T-cell (primary cell): ENCODE data around the gene BRI3. TPM values are rescaled to one million over a fixed set of nuclear protein-coding genes. Genes with fewer than 3 reads are reported as not detected.

ENCODE experiments used
- ATAC-seq, 4 experiments: fragments of 200-7000 bp in 3 of 4; fragments of 150-1000 bp in 1 of 4; cut with Tn5 transposase; replicated peaks in 1 of 4; 1 replicate in 3 of 4; 2 replicates in 1 of 4; pipeline ENCODE4 v1.10.0; 2021; ENCODE audit warnings: moderate library complexity in 3 of 4, mild to moderate bottlenecking in 2 of 4, moderate number of reproducible peaks in 1 of 4
- CTCF ChIA-PET, 2 donors: fragments of 300-600 bp; sonication (Branson Sonifier 250); formaldehyde crosslinking; loops; one replicate each; lab custom pipeline; 2022; ENCODE audit warnings: antibody characterized with exemption in 2 of 2; lab: Charles Lee
- POLR2A ChIA-PET, 2 donors: fragments of 300-600 bp; sonication (Branson Sonifier 250); formaldehyde crosslinking; loops; one replicate each; lab custom pipeline; 2022; ENCODE audit warnings: antibody characterized with exemption in 2 of 2; lab: Charles Lee
- DNase-seq, 35 experiments: peaks; one replicate each; pipeline versions ENCODE4 v3.0.0 to v3.0.0-alpha.2; 2013 to 2023
- H3K27ac ChIP-seq: one replicate; pipeline ENCODE4 v1.5.1; 2013; ENCODE audit warnings: low read length
- H3K27me3 ChIP-seq, 2 experiments: replicated peaks in 1 of 2; 1 replicate in 1 of 2; 2 replicates in 1 of 2; pipeline versions ENCODE4 v1.6.1 to v1.7.0; 2013; ENCODE audit warnings: low read length in 1 of 2, mixed read lengths in 1 of 2; ENCODE audit not compliant: control insufficient read depth in 2 of 2, insufficient read depth in 2 of 2; ENCODE audit errors: extremely low read depth in 1 of 2
- H3K36me3 ChIP-seq, 2 donors: 1 replicate in 1 of 2; 2 replicates in 1 of 2; pipeline versions ENCODE4 v1.6.1 to v1.7.0; 2013; ENCODE audit warnings: low read length in 1 of 2; ENCODE audit not compliant: control insufficient read depth in 2 of 2, insufficient read depth in 1 of 2; ENCODE audit errors: extremely low read depth in 1 of 2
- H3K4me1 ChIP-seq, 2 experiments: 1 replicate in 1 of 2; 2 replicates in 1 of 2; pipeline versions ENCODE4 v1.6.1 to v1.7.0; 2013; ENCODE audit warnings: low read length in 2 of 2, mixed read lengths in 1 of 2; ENCODE audit not compliant: insufficient read depth in 2 of 2, control insufficient read depth in 1 of 2; ENCODE audit errors: extremely low read depth in 1 of 2
- H3K4me3 ChIP-seq, 2 donors: 1 replicate in 1 of 2; 2 replicates in 1 of 2; pipeline versions ENCODE4 v1.5.1 to v1.7.0; 2013; ENCODE audit warnings: mild to moderate bottlenecking in 2 of 2, low read length in 1 of 2, moderate library complexity in 1 of 2; ENCODE audit not compliant: control insufficient read depth in 1 of 2; ENCODE audit errors: extremely low read depth in 1 of 2
- H3K9me3 ChIP-seq: 2 replicates; pipeline ENCODE4 v1.7.0; 2013
- H3K27ac Mint-ChIP-seq, 2 donors: one replicate each; pipeline ENCODE4 v1.8.0; 2020 to 2021; ENCODE audit warnings: mild to moderate bottlenecking in 2 of 2, mixed read lengths in 2 of 2
- H3K27me3 Mint-ChIP-seq, 2 donors: one replicate each; pipeline ENCODE4 v1.8.0; 2021 to 2022; ENCODE audit warnings: mixed read lengths in 2 of 2
- H3K36me3 Mint-ChIP-seq: one replicate; pipeline ENCODE4 v1.8.0; 2021; ENCODE audit warnings: mixed read lengths
- H3K4me1 Mint-ChIP-seq, 3 donors: one replicate each; pipeline ENCODE4 v1.8.0; 2020 to 2022; ENCODE audit warnings: mixed read lengths in 3 of 3, mild to moderate bottlenecking in 1 of 3
- H3K4me3 Mint-ChIP-seq, 3 donors: one replicate each; pipeline ENCODE4 v1.8.0; 2020 to 2022; ENCODE audit warnings: mild to moderate bottlenecking in 3 of 3, mixed read lengths in 3 of 3, moderate library complexity in 3 of 3
- H3K9me3 Mint-ChIP-seq, 3 donors: one replicate each; pipeline ENCODE4 v1.8.0; 2020 to 2022; ENCODE audit warnings: mixed read lengths in 3 of 3
- WGBS: methylation state at CpG from one replicate; pipeline ENCODE4 v1.1.5; 2013; ENCODE audit warnings: missing lambda C conversion rate; ENCODE audit not compliant: insufficient coverage; 5-methylcytosine and 5-hydroxymethylcytosine counted together
- total RNA-seq, 35 experiments: library from RNA in 6 of 35; stranded (reverse) in 6 of 35; fragments of 120-200 nt in 1 of 35; gene quantifications; one replicate each; pipeline versions ENCODE4 v1.2.1 to v1.2.4 and lab custom pipeline; 2013 to 2026

Gene BRI3
- total RNA-seq, 5 donors from 2014 or later (not counting 1 experiment from before 2014, with no cell fraction given) = 53.4 to 73.0 (median 61.2) TPM

- no peaks in the 10 kb centered on the region for H3K9me3 Mint-ChIP-seq
- Histone ChIP-seq H3K4me3 (no peak overlapping the region), H3K9me3 (no peaks in the 10 kb centered on the region), H3K4me1 (peaks cover 0 to 44% of the 10 kb centered on the region in 2 experiments), H3K36me3 (peaks cover 5 to 12% of the 10 kb centered on the region in 2 donors), H3K27me3 (no peaks in the 10 kb centered on the region), H3K27ac (no peak overlapping the region)
- 83% methylated on average over 5 of the region's 12 CpGs for WGBS
- ATAC-seq (no peak), DNase-seq (no peak)
- peaks cover 2% of the 10 kb centered on the region for H3K36me3 Mint-ChIP-seq
- H3K27ac Mint-ChIP-seq = peak overlapping the region in 1 of 2 donors; percentile 81
- POLR2A ChIA-PET = no interaction called here
- CTCF ChIA-PET = interaction anchor here in 1 of 2 donors (0.6 kb wide), 1 partner anchor 90 kb away, joined by 3 read pairs; no protein-coding TSS in a partner anchor
- no peaks in the 10 kb centered on the region for H3K27me3 Mint-ChIP-seq
- H3K4me1 Mint-ChIP-seq = peaks cover 20 to 31% (median 30%) of the 10 kb centered on the region in 3 donors
- H3K4me3 Mint-ChIP-seq = no peak overlapping the region
Observed at GRCh38 chr7:98288064-98288823, 6.8 kb downstream of the BRI3 start.

- H3K27ac ChIP-seq = no peak overlapping the region
- Mint-ChIP-seq H3K27me3 (no peaks in the 10 kb centered on the region), H3K4me3 (no peak overlapping the region), H3K27ac (no peak overlapping the region), H3K36me3 (peaks cover 2% of the 10 kb centered on the region), H3K4me1 (peaks cover 13 to 19% (median 19%) of the 10 kb centered on the region in 3 donors), H3K9me3 (no peaks in the 10 kb centered on the region)
- CTCF ChIA-PET = no interaction called here
- H3K4me3 ChIP-seq = no peak overlapping the region
- 93% methylated on average over 2 of the region's 4 CpGs for WGBS
- POLR2A ChIA-PET = no interaction called here
- no peaks in the 10 kb centered on the region for H3K9me3 ChIP-seq
- ATAC-seq = no peak
- no peaks in the 10 kb centered on the region for H3K27me3 ChIP-seq
- peaks cover 9 to 15% of the 10 kb centered on the region in 2 donors for H3K36me3 ChIP-seq
- peaks cover 0 to 32% of the 10 kb centered on the region in 2 experiments for H3K4me1 ChIP-seq
- no peak for DNase-seq
Observed at GRCh38 chr7:98289333-98289875, 7.9 kb downstream of the BRI3 start.

- no peaks in the 10 kb centered on the region for H3K9me3 ChIP-seq
- no peaks in the 10 kb centered on the region for H3K9me3 Mint-ChIP-seq
- H3K4me3 ChIP-seq = no peak overlapping the region
- H3K4me3 Mint-ChIP-seq = no peak overlapping the region
- no peaks in the 10 kb centered on the region for H3K27me3 Mint-ChIP-seq
- POLR2A ChIA-PET = no interaction called here
- peaks cover 2% of the 10 kb centered on the region for H3K36me3 Mint-ChIP-seq
- H3K4me1 Mint-ChIP-seq = peaks cover 4 to 5% (median 5%) of the 10 kb centered on the region in 3 donors
- H3K36me3 ChIP-seq = peaks cover 6 to 15% of the 10 kb centered on the region in 2 donors
- ATAC-seq = no peak
- no peak overlapping the region for H3K27ac Mint-ChIP-seq
- H3K27me3 ChIP-seq = no peaks in the 10 kb centered on the region
- H3K27ac ChIP-seq = no peak overlapping the region
- DNase-seq = no peak
- CTCF ChIA-PET = no interaction called here
- 95% methylated on average over 6 of the region's 7 CpGs for WGBS
- H3K4me1 ChIP-seq = peaks cover 0 to 11% of the 10 kb centered on the region in 2 experiments
Observed at GRCh38 chr7:98291717-98292116, 10.2 kb downstream of the BRI3 start.

- Histone ChIP-seq H3K36me3 (peaks cover 8 to 15% of the 10 kb centered on the region in 2 donors), H3K4me1 (no peaks in the 10 kb centered on the region), H3K9me3 (no peaks in the 10 kb centered on the region), H3K27me3 (no peaks in the 10 kb centered on the region), H3K27ac (no peak overlapping the region), H3K4me3 (no peak overlapping the region)
- Mint-ChIP-seq H3K27me3 (no peaks in the 10 kb centered on the region), H3K27ac (no peak overlapping the region), H3K36me3 (peaks cover 2% of the 10 kb centered on the region), H3K9me3 (no peaks in the 10 kb centered on the region), H3K4me1 (peaks cover 4 to 5% (median 4%) of the 10 kb centered on the region in 3 donors), H3K4me3 (no peak overlapping the region)
- WGBS = 93% methylated on average over 16 of the region's 17 CpGs
- ATAC-seq (no peak), DNase-seq (no peak)
- POLR2A ChIA-PET = interaction anchor here in 1 of 2 donors (0.6 kb wide), 1 partner anchor 13 kb away, joined by 4 read pairs; no protein-coding TSS in a partner anchor
- CTCF ChIA-PET = interaction anchor here in 1 of 2 donors (0.6 kb wide), 1 partner anchor 192 kb away, joined by 3 read pairs; no protein-coding TSS in a partner anchor
Observed at GRCh38 chr7:98293265-98293664, 11.8 kb downstream of the BRI3 start.

- peaks cover 8 to 15% of the 10 kb centered on the region in 2 donors for H3K36me3 ChIP-seq
- no peaks in the 10 kb centered on the region for H3K27me3 ChIP-seq
- no peak overlapping the region for H3K27ac ChIP-seq
- peaks cover 2% of the 10 kb centered on the region for H3K36me3 Mint-ChIP-seq
- no peak overlapping the region for H3K4me3 ChIP-seq
- DNase-seq (no peak), ATAC-seq (no peak)
- no peak overlapping the region for H3K27ac Mint-ChIP-seq
- no peak overlapping the region for H3K4me3 Mint-ChIP-seq
- H3K9me3 Mint-ChIP-seq = no peaks in the 10 kb centered on the region
- no peaks in the 10 kb centered on the region for H3K27me3 Mint-ChIP-seq
- WGBS = 88% methylated on average over 9 of the region's 13 CpGs
- H3K4me1 Mint-ChIP-seq = peaks cover 0 to 3% (median 0%) of the 10 kb centered on the region in 3 donors
- POLR2A ChIA-PET = no interaction called here
- H3K9me3 ChIP-seq = no peaks in the 10 kb centered on the region
- CTCF ChIA-PET = no interaction called here
- H3K4me1 ChIP-seq = no peaks in the 10 kb centered on the region
Observed at GRCh38 chr7:98293746-98294145, 12.3 kb downstream of the BRI3 start.

GRCh38 chr7:98294326-98294725 is 12.8 kb downstream of the BRI3 start:
- no peak overlapping the region for H3K4me3 Mint-ChIP-seq
- Histone ChIP-seq H3K36me3 (peaks cover 8 to 15% of the 10 kb centered on the region in 2 donors), H3K4me3 (no peak overlapping the region), H3K27ac (no peak overlapping the region), H3K9me3 (no peaks in the 10 kb centered on the region), H3K4me1 (no peaks in the 10 kb centered on the region), H3K27me3 (no peaks in the 10 kb centered on the region)
- no peaks in the 10 kb centered on the region for H3K27me3 Mint-ChIP-seq
- 96% methylated on average over 12 of the region's 15 CpGs for WGBS
- H3K9me3 Mint-ChIP-seq = no peaks in the 10 kb centered on the region
- ChIA-PET POLR2A (no interaction called here), CTCF (no interaction called here)
- peaks cover 2% of the 10 kb centered on the region for H3K36me3 Mint-ChIP-seq
- DNase-seq (no peak), ATAC-seq (no peak)
- no peak overlapping the region for H3K27ac Mint-ChIP-seq
- H3K4me1 Mint-ChIP-seq = peaks cover 0 to 3% (median 0%) of the 10 kb centered on the region in 3 donors
